Urinary bladder (tissue), 4 donors: ENCODE results near the gene SLC35B1. TPM values are rescaled to one million over a fixed set of nuclear protein-coding genes. Genes with fewer than 3 reads are reported as not detected.
"Not testable (repeated sequence)": the region's sequence is repeated elsewhere in the genome, so short reads cannot be mapped to it uniquely, and the experiment has no call there.

Source experiments
- DNase-seq: peaks from one replicate; pipeline ENCODE4 v3.0.0-alpha.2; 2015; ENCODE audit errors: extremely low spot score
- H3K27ac ChIP-seq: one replicate; pipeline ENCODE4 v1.5.1; 2013; ENCODE audit warnings: low read depth, mild to moderate bottlenecking, moderate library complexity
- H3K36me3 ChIP-seq: one replicate; pipeline ENCODE4 v1.6.1; 2013; ENCODE audit warnings: mild to moderate bottlenecking, moderate library complexity; ENCODE audit not compliant: insufficient read depth
- H3K4me1 ChIP-seq: one replicate; pipeline ENCODE4 v1.6.1; 2013; ENCODE audit warnings: mild to moderate bottlenecking, moderate library complexity; ENCODE audit not compliant: insufficient read depth
- H3K4me3 ChIP-seq: one replicate; pipeline ENCODE4 v1.5.1; 2013; ENCODE audit warnings: low read depth, low read length
- WGBS: extraction: QIAGEN DNeasy Blood & Tissue Kit; methylation state at CpG from one replicate; pipeline ENCODE4 v1.1.7; 2013; 5-methylcytosine and 5-hydroxymethylcytosine counted together
- polyA plus RNA-seq: library from polyadenylated mRNA; stranded (reverse); fragments of 200-250 nt; gene quantifications from one replicate; pipeline ENCODE4 v1.2.3, GENCODE V29; 2013
- total RNA-seq: library from RNA; depleted of rRNA; stranded (reverse); fragments of >200 nt; gene quantifications from one replicate; pipeline ENCODE4 v1.2.3, GENCODE V29; 2014
- donor health status: healthy with polysubstance abuse.
- donor health status: healthy.

The SLC35B1 gene
- total and polyA plus RNA-seq, 2 donors, result 27.0 to 33.1 TPM

DNA sequence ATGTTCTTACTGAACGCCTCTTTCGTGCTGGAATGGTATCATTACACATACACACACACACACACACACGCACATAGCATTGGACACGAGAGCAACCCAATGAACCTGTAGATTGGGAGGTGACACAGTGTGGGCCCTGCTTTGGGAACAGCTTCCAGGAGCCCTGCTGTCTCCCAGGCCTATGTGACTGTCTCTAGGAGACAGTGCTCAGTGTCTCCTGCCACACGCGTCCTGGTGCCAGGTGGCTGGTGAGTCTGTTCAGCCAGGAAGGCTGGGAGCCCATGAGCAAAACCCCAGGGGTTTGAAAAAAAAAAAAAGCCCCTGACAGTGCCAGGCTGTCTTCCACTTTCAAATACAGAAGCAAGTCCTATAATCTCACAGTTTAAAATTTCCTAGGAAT is 27.4 kb downstream of the SLC35B1 start:
- 74% methylated on average over 6 of the region's 6 CpGs for WGBS
- DNase-seq, result no peak
- no peak overlapping the region for H3K27ac ChIP-seq
- H3K4me3 ChIP-seq, result no peak overlapping the region
- H3K4me1 ChIP-seq, result no peaks in the 10 kb centered on the region
- no peaks in the 10 kb centered on the region for H3K36me3 ChIP-seq

DNA sequence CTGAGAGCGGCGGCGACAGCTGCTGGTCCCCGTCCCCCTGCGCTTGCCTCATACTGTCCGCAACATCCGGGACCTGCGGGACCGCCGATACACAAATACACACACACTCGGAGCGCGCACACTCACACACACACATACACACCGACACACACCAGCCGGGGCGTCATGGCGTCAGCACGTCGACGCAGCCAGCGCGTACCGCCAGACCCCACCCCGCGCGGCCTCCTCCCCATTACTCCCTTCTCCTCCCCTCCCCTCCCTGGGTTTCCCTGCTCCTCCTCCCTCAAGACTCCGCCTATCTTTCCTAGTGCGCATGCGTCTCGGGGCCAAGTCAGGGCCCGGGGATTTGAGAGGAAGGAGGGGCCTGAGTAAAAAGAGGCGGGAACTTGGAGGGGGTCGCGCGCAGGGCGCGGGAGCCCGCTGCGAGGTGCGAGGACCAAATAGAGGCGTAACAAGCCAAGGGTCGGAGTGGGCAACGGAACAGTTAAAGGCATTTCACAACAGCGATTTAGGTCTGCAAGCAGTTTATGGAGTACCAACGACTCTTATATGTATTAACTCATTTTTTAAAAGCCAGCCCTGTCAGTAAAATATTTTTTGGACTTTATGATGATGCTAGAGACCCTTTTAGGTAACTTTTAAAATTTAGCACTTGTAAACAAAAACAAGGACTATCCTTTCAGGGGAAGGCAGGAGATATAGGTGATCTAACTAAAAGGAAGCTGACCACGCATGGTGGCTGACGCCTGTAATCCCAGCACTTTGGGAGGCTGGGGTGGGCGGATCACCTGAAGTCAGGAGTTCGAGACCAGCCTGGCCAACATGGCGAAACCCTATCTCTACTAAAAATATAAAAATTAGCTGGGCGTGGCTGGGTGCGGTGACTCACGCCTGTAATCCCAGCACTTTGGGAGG is 29.6 kb downstream of the SLC35B1 start, which contains the start of gene SPOP:
TSS of gene SPOP (minus strand) at position 165 of the 915 bp plus-strand sequence. CDS start 55,287 bp downstream, outside the sequence.
- H3K36me3 ChIP-seq, result peaks cover 2% of the 10 kb centered on the region
- H3K4me1 ChIP-seq, result no peaks in the 10 kb centered on the region
- H3K4me3 ChIP-seq, result peak within 1 kb of the TSS; percentile 62
- WGBS, result 15% methylated on average over 53 of the region's 53 CpGs
- DNase-seq, result peak; percentile 99
- peak within 1 kb of the TSS; percentile 94 for H3K27ac ChIP-seq

DNA sequence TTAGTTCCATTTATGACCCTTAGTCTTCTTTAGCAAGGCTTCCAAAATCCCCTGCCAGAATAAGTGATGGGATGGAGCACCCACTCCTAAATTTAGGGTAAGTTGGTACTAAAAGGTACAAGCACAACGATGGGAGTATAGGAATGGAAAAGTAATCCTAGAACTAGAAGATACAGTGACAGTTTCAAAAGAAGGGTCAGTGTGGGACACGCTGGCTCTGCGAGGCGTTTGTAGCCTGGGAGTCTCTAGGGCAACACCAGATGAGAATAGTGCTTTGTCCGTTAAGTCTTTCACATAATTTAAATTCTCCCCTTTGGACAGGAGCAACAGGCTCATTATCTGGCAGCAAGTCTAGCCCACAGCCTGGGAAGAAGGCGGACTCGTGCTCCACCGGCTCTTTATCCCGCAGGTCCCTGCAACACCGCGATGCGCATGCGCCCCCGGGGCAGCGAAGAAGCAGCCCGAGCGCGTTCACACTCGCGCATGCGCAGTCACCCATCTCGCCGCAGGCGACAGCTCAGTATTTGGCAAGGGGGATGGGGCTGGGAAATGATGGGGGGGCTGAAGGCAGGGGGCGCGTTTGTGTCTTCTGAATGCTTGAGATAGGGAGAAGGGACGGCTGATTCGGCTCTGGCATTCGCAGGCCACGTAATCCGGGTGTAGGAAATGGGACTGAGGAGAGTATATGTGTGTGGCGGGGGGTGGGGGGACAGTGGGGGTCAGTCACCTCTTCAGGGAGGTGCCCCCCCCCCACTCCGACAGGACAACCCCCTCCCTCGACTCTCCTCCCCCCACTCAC is 30.4 kb downstream of the SLC35B1 start:
- H3K27ac ChIP-seq, result peak overlapping the region; percentile 94
- DNase-seq, result peak; percentile 87
- H3K4me1 ChIP-seq, result no peaks in the 10 kb centered on the region
- WGBS, result under 1% methylated on average over 34 of the region's 34 CpGs
- peak overlapping the region; percentile 62 for H3K4me3 ChIP-seq
- peaks cover 2% of the 10 kb centered on the region for H3K36me3 ChIP-seq

DNA sequence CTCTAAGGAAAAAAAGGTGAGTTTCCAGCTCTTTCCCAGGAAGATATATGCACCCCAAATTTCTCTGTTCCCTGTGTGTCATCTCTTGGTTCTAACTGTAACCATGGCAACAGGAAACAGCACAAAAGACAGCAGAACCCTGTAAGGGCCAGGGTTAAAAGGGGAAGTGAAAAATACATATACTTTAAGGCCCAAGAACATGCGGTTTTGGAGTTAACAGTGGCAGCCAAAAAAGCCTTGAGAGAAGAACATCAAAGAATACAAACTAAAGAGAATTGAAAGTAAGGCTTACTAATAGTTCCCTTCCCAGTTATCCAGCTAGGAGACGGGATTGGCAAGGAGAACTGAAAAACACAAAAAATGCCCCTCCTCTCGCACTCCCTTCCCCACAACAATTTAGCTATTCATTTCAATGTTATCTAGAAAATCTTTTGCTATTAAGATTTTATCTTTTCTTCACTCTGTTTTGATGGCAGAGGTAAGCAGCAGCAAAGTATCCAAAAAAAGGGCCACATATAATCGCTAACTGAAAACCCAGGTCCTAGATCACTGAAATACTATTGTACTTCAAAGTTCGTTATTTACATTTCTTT is 31.4 kb downstream of the SLC35B1 start:
- Histone ChIP-seq H3K4me1 (no peaks in the 10 kb centered on the region), H3K4me3 (peak overlapping the region; percentile 62), H3K27ac (no peak overlapping the region), H3K36me3 (peaks cover 2% of the 10 kb centered on the region)
- 26% methylated on average over 5 of the region's 5 CpGs for WGBS
- DNase-seq, result no peak

DNA sequence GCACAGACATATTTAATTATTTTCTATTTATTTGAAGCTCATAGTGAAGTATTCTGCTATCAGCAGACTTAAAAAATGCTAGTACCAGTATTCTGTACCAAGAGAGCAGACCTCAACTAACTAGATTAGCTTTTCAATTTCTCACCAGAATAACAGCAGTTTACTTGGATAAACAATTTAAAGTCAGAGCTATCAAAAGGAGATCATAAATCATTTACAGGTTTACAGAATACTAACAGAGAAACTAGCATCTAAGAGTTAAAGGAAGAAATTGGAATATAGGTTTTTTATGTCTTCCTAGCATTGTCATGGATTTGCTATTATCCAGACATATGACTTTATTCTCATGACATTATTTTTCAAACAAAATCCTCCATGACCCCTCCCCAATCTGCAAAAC is 33.3 kb downstream of the SLC35B1 start:
- H3K4me3 ChIP-seq, result no peak overlapping the region
- H3K36me3 ChIP-seq, result peaks cover 2% of the 10 kb centered on the region
- DNase-seq, result no peak
- H3K27ac ChIP-seq, result no peak overlapping the region
- no peaks in the 10 kb centered on the region for H3K4me1 ChIP-seq

DNA sequence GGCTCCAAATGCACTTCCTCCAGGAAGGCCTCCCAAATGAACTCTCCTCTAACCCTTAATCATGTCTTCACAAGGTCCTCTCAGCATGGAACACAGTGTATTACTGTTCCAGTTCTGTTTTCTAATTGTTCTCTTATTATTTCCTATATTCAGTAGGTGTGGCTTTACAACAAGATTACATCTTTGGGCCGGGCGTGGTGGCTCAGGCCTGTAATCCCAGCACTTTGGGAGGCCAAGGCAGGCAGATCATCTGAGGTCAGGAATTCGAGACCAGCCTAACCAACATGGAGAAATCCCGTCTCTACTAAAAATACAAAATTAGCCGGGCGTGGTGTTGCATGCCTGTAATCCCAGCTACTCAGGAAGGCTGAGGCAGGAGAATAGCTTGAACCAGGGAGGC is 34.1 kb downstream of the SLC35B1 start:
- not testable (repeated sequence) for DNase-seq, H3K36me3 ChIP-seq, H3K4me1 ChIP-seq, H3K27ac ChIP-seq, H3K4me3 ChIP-seq
- 86% methylated on average over 6 of the region's 6 CpGs for whole genome bisulfite sequencing

DNA sequence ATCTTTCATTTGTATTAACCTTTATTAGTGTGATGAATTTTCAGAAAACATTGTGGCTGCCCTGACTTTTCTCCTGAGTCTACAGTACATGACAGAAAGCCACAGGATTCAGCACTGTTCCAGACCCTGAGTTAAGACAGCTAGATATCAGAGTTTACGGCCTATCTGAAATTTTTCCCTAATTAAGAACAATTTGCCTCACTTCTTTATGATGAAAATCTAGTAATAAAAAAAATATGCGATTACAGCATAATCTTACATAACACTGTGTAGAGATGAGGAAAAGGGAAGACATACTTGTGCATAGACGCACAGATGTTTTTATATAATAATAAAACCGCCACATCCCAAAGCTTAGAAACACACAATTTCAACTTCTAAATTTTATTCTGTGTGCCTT is 37.1 kb downstream of the SLC35B1 start:
- H3K4me1 ChIP-seq, result no peaks in the 10 kb centered on the region
- WGBS, result 43% methylated on average over 4 of the region's 4 CpGs
- no peak overlapping the region for H3K4me3 ChIP-seq

DNA sequence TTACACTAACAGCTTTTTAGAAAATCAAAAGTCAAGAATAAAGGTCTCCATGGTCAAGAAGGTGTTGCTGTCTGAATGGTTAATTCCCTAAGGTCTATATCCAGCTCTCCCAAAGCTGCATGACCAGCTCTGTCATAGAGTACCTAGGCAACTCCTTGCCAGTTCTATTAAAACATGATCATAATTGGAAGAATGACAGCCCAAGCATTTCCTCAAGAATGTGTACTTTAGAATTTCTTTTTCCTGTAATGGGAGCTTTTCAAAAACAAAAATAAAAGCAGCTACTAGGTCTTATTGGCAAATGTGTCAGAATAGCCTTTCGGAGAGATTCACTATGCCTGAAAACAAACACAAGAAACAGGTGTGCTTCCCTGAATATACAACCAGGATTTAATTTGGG is 37.8 kb downstream of the SLC35B1 start:
- Histone ChIP-seq H3K36me3 (peaks cover 2% of the 10 kb centered on the region), H3K27ac (no peak overlapping the region), H3K4me1 (no peaks in the 10 kb centered on the region), H3K4me3 (no peak overlapping the region)
- no peak for DNase-seq
- 58% methylated on average over 1 of the region's 1 CpG for WGBS

More for the DNA sequence above, 37.1 kb downstream of the SLC35B1 start:
- Histone ChIP-seq H3K27ac (no peak overlapping the region), H3K36me3 (peaks cover 2% of the 10 kb centered on the region)
- DNase-seq, result no peak

DNA sequence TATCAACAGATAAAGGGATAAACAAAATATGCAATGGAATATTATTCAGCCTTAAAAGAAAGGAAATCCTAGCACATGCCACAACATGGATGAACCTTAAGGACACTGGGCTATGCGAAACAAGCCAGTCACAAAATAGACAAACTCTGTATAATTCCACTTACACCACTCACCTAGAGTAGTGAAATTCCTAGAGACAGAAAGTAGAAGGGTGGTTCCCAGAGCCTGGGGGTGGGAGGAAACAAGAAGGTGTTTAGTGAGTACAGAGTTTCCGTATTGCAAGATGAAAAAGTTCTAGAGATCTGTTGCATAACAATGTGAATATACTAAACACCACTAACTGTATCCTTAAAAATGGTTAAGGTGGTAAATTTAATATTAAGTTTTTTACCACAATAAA is 39.9 kb downstream of the SLC35B1 start:
- Histone ChIP-seq H3K27ac (no peak overlapping the region), H3K4me1 (no peaks in the 10 kb centered on the region), H3K4me3 (no peak overlapping the region), H3K36me3 (no peaks in the 10 kb centered on the region)
- no peak for DNase-seq
- 83% methylated on average over 2 of the region's 2 CpGs for whole genome bisulfite sequencing

DNA sequence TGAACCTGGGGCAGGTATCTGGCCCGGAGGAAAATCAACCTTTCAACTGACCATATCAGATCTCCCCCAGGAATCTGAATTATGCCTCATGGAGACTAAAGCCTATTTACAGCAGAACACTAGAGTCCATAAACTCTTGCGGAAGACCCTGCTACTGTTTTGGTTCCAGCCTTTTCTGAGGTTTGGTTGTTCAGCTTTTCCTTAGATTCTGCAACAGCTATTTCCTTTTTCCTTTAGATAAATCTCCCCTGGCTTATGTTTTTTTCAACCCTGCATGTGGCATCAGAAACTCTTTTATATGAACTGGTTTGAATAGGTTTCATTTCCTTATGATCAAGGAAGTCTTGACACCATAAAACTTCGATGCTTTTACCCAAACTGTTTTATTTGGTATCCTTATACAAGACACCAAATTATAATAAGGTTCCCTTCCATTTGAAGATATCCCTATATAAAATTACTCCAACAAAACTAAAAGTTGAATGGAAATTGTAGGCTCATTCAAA is 43.0 kb downstream of the SLC35B1 start:
- 87% methylated on average over 3 of the region's 3 CpGs for WGBS
- Histone ChIP-seq H3K36me3 (no peaks in the 10 kb centered on the region), H3K4me1 (no peaks in the 10 kb centered on the region), H3K4me3 (no peak overlapping the region), H3K27ac (no peak overlapping the region)
- DNase-seq, result no peak

DNA sequence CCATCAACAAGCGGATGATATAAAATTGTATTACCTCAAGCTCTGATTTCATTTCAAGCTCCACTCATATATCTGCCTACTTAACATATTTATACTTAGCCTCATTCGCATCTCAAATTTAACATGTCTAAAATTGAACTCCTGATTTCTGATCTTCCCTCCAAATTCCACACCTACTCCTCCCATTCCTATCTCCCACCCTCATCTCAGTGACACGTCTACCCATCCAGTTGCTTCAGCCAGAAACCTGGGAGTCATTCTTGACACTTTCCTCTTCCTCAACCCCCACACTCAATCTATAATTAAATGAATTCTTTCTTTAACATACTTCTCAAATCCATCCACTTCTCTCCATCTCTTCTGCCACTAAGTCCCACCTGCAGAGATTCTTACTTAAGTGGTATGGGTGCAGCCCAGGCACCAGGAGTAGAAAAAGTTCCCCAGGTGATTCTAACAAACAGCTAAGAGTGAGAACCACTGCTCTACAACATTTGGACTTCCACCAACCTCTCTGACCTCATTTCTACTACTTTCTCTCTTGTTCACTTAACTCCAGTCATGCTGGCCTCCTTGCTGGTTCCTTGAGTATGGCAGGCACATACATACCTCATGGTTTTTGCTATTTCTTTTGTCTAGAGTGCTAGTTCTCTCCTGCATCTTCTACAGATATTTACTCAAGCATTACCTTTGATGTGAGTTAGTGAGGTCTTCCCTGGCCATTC is 47.9 kb downstream of the SLC35B1 start:
- no peaks in the 10 kb centered on the region for H3K4me1 ChIP-seq
- no peak for DNase-seq
- WGBS, result 92% methylated on average over 3 of the region's 3 CpGs

DNA sequence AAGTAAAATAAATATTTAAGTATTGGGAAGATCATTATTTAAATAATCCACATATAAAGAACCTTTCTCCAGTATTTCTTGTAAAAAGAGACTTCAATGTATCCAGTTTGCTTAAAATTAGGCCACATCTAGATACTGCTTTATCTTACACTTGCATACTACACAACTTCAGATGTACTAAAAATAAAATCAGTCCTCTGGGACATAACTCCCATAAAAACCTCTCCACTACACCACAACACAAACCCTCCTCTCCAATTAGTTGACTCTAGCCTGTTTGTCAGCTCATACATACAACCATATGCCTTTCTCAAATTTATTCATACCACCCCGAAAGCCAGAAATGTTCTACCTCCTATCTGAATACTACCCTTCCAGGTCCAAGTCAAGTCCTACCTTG is 51.5 kb downstream of the SLC35B1 start:
- WGBS, result 71% methylated on average over 1 of the region's 1 CpG
- no peak for DNase-seq
- no peak overlapping the region for H3K27ac ChIP-seq
- H3K4me3 ChIP-seq, result no peak overlapping the region
- no peaks in the 10 kb centered on the region for H3K4me1 ChIP-seq
- H3K36me3 ChIP-seq, result no peaks in the 10 kb centered on the region

More for the DNA sequence above, 47.9 kb downstream of the SLC35B1 start:
- Histone ChIP-seq H3K4me3 (no peak overlapping the region), H3K36me3 (no peaks in the 10 kb centered on the region), H3K27ac (no peak overlapping the region)
